ENCODE measurements around the gene PLA2G4A.

Gene PLA2G4A

DNA sequence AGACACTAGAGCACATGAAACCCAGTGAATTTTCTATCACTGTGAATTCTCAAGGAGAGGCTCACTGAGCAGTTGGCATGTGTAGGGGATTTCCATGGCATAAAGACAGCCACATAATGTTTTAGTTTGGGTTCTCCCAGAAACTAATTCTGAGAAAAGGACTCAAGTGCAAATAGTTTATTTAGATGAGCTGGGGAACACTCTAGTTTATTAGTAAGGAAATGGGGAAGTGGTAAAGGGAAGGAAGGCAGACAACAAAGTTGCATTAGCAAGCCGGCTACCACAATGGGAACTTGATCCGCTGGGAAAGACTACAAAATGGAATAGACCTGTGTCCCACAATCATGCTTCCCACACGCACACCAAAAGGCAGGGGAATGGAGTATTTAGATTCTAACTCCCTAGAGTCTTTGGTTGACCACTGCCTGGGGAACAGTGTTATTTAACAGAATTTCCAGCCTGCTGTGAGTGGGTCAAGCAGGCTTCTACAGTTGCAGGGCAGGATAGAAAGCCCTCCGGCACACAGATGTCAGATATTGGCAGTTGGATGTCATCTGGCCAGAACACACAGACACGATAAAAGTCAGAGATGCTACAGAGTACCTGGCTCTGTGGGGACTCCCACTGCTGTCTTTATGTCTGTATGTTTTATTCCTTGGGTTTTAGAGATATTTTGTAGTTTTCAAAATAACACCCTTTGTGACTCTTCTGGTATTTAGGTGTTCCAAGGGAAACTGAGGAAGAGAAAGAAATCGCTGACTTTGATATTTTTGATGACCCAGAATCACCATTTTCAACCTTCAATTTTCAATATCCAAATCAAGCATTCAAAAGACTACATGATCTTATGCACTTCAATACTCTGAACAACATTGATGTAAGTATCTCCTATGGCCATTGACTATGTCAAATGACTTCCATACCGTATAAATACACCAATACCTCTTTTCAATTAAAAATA lies 150.1 kb downstream of the PLA2G4A start:
- no peak for DNase-seq (ENCODE audit: low read depth)

DNA sequence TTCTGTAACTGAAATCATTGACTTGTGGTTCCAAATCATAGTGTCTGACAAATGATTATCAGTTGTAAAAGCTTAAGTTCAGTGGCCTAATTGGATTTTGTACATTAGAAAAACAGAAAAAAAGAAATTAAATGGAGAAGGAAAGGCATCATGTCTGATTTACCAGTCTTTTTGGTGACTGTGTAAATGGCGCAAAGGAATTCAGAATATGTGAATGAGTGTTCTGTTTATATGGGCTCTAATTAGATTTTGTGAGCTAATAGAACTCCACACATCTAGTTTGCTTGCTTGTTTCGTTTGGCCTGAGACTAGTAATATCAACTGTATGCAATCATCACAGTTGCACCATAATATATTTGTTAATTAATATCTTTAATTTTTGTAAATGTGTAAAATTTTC lies 151.7 kb downstream of the PLA2G4A start:
- DNase-seq (ENCODE audit: low read depth) = no peak

DNA sequence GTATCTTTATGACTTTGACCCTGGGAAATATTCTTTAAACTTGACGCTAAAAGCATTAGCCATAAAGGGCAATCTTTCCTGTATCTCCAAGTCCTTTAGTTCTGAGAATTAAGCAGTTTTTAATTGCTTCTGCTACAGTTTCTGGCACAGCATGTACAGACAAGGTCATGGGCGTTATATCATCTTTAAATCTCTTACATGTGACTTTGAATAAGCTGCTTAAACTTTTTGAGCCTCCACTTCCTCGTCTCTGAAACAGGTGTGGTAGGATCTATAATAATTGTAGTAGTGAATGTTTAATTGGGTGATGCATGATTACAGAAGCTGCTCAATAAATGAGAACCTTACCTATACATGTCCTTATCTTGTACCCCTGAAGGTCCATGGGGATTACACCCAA lies 153.4 kb downstream of the PLA2G4A start:
- no peak for DNase-seq (ENCODE audit: low read depth)

DNA sequence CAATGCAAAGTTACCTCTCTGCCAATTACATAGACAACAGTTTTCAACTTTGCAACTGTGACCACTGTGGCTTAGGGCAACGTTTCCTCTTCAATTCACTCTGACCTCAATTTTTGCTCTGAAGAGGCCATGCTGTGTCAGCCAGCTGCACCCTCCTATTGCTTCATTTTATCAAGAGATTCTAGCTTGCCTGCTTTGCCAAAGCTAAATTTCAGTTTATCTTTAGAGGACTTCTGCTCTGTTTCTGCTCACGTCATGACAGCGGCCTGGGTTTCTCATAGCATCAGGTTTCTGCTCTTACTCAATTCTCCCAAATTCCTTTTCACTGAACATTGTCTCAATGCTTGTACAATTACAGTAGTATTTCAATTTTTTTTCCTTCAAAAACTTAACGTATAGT lies 154.6 kb downstream of the PLA2G4A start:
- no peak for DNase-seq (ENCODE audit: low read depth)

DNA sequence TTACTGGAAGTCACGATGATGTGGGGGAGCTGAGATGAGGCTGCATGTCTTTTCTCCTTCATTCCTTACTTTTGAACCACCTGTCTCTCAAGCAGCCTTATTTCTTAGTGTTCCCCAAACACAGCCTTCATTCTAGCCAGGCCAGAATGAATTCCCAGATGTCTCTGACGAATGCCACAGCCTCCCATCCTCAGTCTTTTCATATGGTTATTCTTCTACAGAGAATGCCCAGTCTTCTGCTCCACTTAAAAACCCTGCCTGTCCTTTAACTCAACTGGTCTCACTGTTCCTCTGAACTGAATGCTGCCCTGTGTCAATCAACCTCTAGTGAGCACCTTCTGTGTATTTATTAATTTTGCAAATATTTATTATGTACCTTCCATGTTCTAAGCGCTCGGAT lies 156.2 kb downstream of the PLA2G4A start:
- no peak for DNase-seq (ENCODE audit: low read depth)

GRCh38 chr1:186985889-186986491 lies 157.2 kb downstream of the PLA2G4A start:
- peak; percentile 29 for DNase-seq (ENCODE audit: low read depth)

DNA sequence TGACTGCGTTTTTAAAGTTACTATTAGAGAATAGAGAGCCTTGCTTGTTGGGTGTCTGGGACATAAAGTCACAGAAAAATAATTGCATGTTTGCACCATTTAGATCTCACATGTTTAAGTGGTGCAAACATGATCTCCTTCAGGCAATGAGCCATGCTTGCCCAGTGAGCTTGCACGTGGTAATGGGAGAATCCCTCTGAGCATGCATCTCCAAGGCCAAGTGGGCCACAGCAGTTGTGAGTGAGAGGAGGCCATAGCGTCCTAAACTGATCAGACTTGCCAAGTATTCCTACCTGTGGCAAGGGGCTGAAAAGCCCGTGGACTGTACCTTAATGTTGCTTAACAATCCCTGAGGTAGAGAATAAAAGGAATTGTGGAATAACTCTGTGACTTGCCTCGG lies 158.3 kb downstream of the PLA2G4A start:
- DNase-seq (ENCODE audit: low read depth) = no peak

GRCh38 chr1:186987769-186988168 lies 159.0 kb downstream of the PLA2G4A start:
- DNase-seq (ENCODE audit: low read depth) = no peak

DNA sequence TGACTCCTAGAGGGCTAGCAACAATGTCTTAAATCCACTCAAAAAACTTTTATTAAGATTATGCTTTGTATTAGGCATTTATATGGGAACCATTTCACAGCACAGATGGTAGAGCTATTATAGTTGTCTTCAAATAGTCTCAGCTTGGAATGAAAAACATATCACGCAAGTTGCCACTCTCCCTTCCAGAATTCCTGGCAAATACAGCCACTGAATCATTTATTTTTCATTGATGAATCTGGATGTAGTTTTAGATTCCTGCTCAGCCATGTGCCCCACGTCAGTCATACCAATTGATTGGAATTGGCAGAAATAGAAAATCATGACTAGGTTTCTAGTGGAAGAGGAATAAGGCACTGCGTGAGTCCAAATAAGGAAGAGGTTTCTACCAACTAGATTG lies 165.2 kb downstream of the PLA2G4A start:
- DNase-seq (ENCODE audit: low read depth) = no peak

- no peak for DNase-seq (ENCODE audit: low read depth)
These were observed 166.1 kb downstream of the PLA2G4A start for GRCh38 chr1:186994897-186995296.

DNA sequence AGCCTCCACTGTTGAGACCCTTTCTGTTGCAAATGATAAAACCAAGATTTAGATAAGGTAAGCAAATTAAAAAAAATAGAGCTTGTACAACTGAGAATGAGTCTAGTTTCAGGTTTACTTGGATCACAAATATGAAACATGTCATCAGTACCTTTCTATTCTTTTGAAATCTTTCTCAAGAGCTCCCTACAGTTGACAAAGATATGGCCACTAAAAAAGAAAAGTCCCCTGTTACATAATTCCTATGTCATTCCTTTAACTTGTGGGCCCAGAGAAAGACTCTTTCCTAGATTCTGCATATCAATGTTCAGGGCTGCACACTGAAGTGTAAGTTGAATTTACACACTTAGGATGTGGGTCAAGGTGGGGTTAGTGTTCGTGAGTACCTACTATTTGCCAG lies 168.1 kb downstream of the PLA2G4A start:
- DNase-seq (ENCODE audit: low read depth) = no peak

DNA sequence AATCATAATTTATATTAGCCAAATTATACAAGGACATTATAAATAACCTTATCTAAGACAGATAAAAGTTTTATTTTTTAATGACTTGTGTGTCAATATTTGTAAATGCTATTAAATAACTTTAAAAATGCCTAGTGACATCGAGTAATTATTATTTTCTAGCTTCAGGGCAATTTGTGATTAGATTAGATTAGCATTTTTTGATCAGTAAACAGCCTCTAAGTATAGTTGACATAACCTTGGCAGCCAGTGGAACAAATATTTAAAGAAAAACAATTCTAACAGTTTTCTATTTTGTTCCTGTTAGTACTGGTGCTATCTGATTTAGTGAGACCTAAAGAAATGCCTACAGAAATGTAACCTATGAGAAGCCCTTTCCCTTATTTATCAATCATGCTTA lies 169.1 kb downstream of the PLA2G4A start:
- DNase-seq (ENCODE audit: low read depth) = no peak

- DNase-seq (ENCODE audit: low read depth) = no peak
These were observed 170.8 kb downstream of the PLA2G4A start for GRCh38 chr1:186999506-186999905.

DNA sequence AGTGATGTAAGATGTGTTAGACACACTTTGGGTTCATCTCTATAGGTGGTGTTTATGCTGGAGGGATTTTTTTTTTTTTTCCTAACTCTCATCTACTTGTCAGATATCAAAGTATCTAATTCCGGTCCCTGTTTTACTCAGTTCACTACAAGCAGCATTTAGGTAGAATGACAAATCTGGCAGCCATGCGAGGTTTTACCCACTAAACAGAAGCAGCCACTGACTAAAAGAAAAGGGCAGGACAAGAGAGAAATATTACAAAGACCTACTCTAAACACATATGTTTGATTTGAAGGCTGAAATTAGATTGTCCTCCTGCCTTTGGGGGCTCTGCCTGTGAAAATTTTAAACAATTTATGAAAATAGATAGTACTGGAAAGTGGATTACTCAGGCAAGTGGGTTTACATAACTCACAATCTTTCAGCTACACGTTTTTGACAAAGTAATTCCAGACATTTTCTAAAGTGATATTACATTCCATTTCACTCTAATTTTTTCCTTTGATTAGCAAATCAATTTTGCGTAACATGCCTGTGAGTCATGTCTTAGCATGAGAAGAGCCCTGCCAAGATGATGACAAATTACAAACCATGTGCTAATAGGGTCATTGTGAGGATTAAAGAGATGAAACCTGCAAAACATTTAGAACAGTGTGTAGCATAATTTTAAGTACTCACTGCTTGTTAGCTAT lies 172.6 kb downstream of the PLA2G4A start:
- DNase-seq (ENCODE audit: low read depth) = peak; percentile 60

DNA sequence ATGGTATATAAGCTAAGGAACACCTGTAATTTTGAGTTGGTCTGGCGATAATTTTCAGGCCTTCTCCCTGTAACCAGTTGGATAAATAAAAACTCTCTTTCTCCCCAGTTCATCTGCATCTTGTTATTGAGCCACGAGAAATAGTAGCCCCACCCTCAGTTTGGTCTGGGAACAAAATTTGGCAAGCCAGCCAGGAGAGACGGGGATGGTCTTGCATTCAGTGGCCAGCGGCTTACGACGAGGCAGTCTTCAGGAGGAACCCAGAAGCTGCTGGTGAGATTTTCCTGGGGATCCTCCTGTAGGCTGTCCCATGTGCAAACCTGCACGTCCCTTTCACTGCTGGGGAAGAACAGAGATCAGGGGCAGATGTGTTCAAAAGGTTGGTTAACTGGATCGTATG lies 174.6 kb downstream of the PLA2G4A start:
- no peak for DNase-seq (ENCODE audit: low read depth)

GRCh38 chr1:187006896-187007295 lies 178.1 kb downstream of the PLA2G4A start:
- DNase-seq (ENCODE audit: low read depth) = no peak

- DNase-seq (ENCODE audit: low read depth) = no peak
These were observed 180.6 kb downstream of the PLA2G4A start for GRCh38 chr1:187009320-187009719.

GRCh38 chr1:187010571-187011309 lies 182.0 kb downstream of the PLA2G4A start:
- DNase-seq (ENCODE audit: low read depth) = no peak

DNA sequence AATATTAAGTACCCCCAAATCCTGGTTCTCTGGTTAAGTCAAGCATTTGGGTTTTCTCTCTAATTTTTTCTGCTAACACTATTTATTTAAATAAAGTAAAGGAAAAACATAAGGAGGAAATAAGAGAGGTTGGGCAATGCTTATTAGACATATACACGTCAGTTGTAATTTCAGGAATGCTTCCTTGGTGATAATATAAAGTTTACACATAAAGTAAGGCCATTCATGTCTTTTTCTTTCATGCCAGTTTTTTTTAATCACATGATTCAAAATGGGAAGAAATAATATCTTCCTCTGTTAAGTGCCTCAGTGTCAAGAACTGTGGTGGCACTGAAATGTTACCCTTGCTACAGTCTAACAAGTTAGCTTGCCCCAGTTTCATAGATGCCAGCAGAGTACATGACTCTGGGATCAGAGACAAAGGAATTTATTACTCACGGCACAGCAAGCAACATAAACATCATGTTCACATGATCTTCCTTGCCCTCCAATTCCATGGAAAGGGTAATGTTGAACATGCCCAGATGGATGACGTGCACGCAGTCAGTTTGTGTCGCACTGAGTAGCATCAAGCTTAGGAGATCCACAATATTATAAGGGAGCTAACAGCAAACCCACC lies 184.9 kb downstream of the PLA2G4A start:
- no peak for DNase-seq (ENCODE audit: low read depth)

DNA sequence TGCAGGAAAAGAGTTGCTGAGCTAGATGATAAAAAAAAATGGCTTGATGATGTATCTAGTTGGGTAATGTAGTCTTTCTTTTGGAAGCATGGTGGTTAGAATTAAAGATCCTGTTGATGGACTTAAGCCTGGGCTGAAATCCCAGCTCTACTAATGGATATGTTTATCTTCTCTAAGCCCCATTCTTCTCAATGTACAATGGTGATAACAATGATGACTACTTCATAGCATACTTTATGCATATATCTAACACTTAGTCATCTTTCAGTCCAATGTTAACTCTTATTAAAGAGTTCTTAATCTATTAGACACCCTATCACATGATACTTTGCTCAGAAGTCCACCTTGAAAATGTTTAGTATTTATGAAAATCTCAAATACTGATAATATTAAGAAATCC lies 189.5 kb downstream of the PLA2G4A start:
- DNase-seq (ENCODE audit: low read depth) = no peak

DNA sequence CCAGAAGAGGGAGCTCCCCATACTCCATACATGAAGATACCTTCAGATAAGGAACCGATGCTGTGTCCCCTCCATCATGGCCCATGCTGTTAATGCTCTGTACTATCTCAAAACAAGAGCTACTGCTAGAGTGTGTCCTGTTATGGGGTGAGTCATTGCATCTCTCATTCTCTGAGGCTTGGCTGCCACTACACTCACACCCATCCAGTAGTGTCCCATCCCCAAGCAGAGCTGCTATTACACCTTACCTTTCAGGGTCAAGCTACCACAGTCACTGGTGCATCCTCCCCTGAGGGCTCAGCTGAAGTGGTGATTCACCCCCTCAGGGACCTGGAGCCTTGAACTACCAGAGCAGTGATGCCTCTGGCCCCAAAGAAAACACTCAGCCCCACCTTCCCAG lies 198.5 kb downstream of the PLA2G4A start:
- no peak for DNase-seq (ENCODE audit: low read depth)
